HCT116 (cell line): ENCODE results near the gene CCDC61. TPM values are rescaled to one million over a fixed set of nuclear protein-coding genes. Genes with fewer than 3 reads are reported as not detected.

Experiments used
- ATAC-seq: fragments of 200-7000 bp; cut with Tn5 transposase; 2 replicates; pipeline ENCODE4 v1.9.1; 2020; ENCODE audit warnings: mild to moderate bottlenecking, moderate library complexity
- BruUV-seq: library from RNA; stranded (reverse); fragments of 400-500 nt; replicated peaks from 2 replicates; lab custom pipeline; 2021; lab: Mats Ljungman, UMichigan
- CTCF ChIA-PET: fragments of 300-600 bp; sonication (Branson Sonifier 250); formaldehyde crosslinking; loops from one replicate; lab custom pipeline; 2021; ENCODE audit warnings: antibody characterized with exemption; lab: Charles Lee
- POLR2A ChIA-PET: fragments of 300-600, 350-600 bp; sonication (Branson Sonifier 250); formaldehyde crosslinking; loops from one replicate; lab custom pipeline; 2021; ENCODE audit warnings: antibody characterized with exemption; lab: Charles Lee
- RAD21 ChIA-PET, 2 experiments: fragments of 300-600 bp; sonication (Branson Sonifier 250); formaldehyde crosslinking; loops; one replicate each; lab custom pipeline; 2023; ENCODE audit warnings: low total read pairs in 2 of 2; ENCODE audit not compliant: uncharacterized antibody in 2 of 2, unreplicated experiment in 2 of 2, low non-redundant PET in 1 of 2; lab: Charles Lee
- DNase-seq: peaks from one replicate; pipeline ENCODE4 v3.0.0-alpha.2; 2010; ENCODE audit warnings: low read depth, low spot score
- H2AFZ ChIP-seq: fragments of 200-600 bp; shearing (Covaris generic), sonication (generic); 2 replicates; pipeline ENCODE4 v1.6.1; 2017; ENCODE audit warnings: low read depth, mixed run types, mixed read lengths, antibody characterized with exemption, low read length; ENCODE audit not compliant: poor library complexity, severe bottlenecking
- H3K27ac ChIP-seq: 2 replicates; pipeline ENCODE4 v1.5.1; 2012; ENCODE audit warnings: low read depth, low read length
- H3K27me3 ChIP-seq: fragments of 200-600 bp; sonication (generic); 2 replicates; pipeline ENCODE4 v1.6.1; 2016; ENCODE audit warnings: mixed run types, low read length, mixed read lengths; ENCODE audit not compliant: insufficient read depth
- H3K36me3 ChIP-seq, 2 experiments: fragments of 200-500 bp in 1 of 2; fragments of 200-600 bp in 1 of 2; sonication (Bioruptor generic) in 1 of 2; sonication (generic) in 1 of 2; 2 replicates each; pipeline versions ENCODE4 v1.5.1 to v1.6.1; 2014 to 2016; ENCODE audit warnings: low read length in 2 of 2, inconsistent platforms in 1 of 2, mixed read lengths in 1 of 2, mixed run types in 1 of 2; ENCODE audit not compliant: insufficient read depth in 2 of 2, control insufficient read depth in 1 of 2
- H3K4me1 ChIP-seq, 2 experiments: fragments of 200-600 bp in 1 of 2; sonication (generic) in 1 of 2; 2 replicates each; pipeline versions ENCODE4 v1.5.1 to v1.6.1; 2012 to 2017; ENCODE audit warnings: low read length in 2 of 2, inconsistent platforms in 1 of 2, mild to moderate bottlenecking in 1 of 2, mixed read lengths in 1 of 2, mixed run types in 1 of 2, moderate library complexity in 1 of 2; ENCODE audit not compliant: insufficient read depth in 2 of 2, control insufficient read depth in 1 of 2
- H3K4me2 ChIP-seq: fragments of 200-600 bp; sonication (generic); 2 replicates; pipeline ENCODE4 v1.6.1; 2017; ENCODE audit warnings: mixed run types, low read length, mixed read lengths
- H3K4me3 ChIP-seq, 2 experiments: fragments of 200-600 bp in 1 of 2; sonication (generic) in 1 of 2; replicated peaks in 1 of 2; 2 replicates each; pipeline ENCODE4 v1.5.1; 2011 to 2016; ENCODE audit warnings: low read length in 2 of 2, control low read depth in 1 of 2, low read depth in 1 of 2, mild to moderate bottlenecking in 1 of 2, mixed read lengths in 1 of 2, mixed run types in 1 of 2
- H3K79me2 ChIP-seq: fragments of 200-600 bp; sonication (generic); 2 replicates; pipeline ENCODE4 v1.6.1; 2017; ENCODE audit warnings: mild to moderate bottlenecking, mixed run types, low read length, moderate library complexity, mixed read lengths; ENCODE audit not compliant: insufficient read depth
- H3K9ac ChIP-seq: fragments of 200-600 bp; sonication (generic); 2 replicates; pipeline ENCODE4 v1.6.1; 2016; ENCODE audit warnings: low read length, mixed read lengths
- H3K9me2 ChIP-seq: fragments of 200-600 bp; sonication (generic), shearing (Covaris generic); 2 replicates; pipeline ENCODE4 v1.6.1; 2017; ENCODE audit warnings: mixed run types, mild to moderate bottlenecking, moderate library complexity; ENCODE audit not compliant: insufficient read depth
- H3K9me3 ChIP-seq, 2 experiments: fragments of 200-500 bp in 1 of 2; fragments of 200-600 bp in 1 of 2; sonication (Bioruptor generic) in 1 of 2; sonication (generic) in 1 of 2; 2 replicates each; pipeline ENCODE4 v1.6.1; 2014 to 2017; ENCODE audit warnings: low read length in 2 of 2, mixed read lengths in 2 of 2, inconsistent platforms in 1 of 2, low read depth in 1 of 2, mild to moderate bottlenecking in 1 of 2, mixed run types in 1 of 2, moderate library complexity in 1 of 2; ENCODE audit not compliant: control insufficient read depth in 1 of 2, insufficient read depth in 1 of 2
- H4K20me1 ChIP-seq: fragments of 200-600 bp; sonication (generic), shearing (Covaris generic); 2 replicates; pipeline ENCODE4 v1.6.1; 2017; ENCODE audit warnings: mixed run types, mild to moderate bottlenecking, moderate library complexity; ENCODE audit not compliant: insufficient read depth
- ATF3 ChIP-seq: IDR thresholded peaks from 2 replicates; pipeline ENCODE4 v1.6.1; 2012
- CBX3 ChIP-seq: IDR thresholded peaks from 2 replicates; pipeline ENCODE4 v1.6.1; 2012; ENCODE audit warnings: low read depth
- EGR1 ChIP-seq: IDR thresholded peaks from 2 replicates; pipeline ENCODE4 v1.6.1; 2012; ENCODE audit warnings: low read depth
- ELF1 ChIP-seq: IDR thresholded peaks from 2 replicates; pipeline ENCODE4 v1.6.1; 2012; ENCODE audit warnings: low read depth, borderline replicate concordance
- EZH2 ChIP-seq: fragments of 200-600 bp; sonication (generic); IDR thresholded peaks from 2 replicates; pipeline ENCODE4 v1.6.1; 2017; ENCODE audit warnings: antibody characterized with exemption, mixed run types
- EZH2phosphoT487 ChIP-seq: fragments of 200-600 bp; IDR thresholded peaks from 2 replicates; pipeline ENCODE4 v1.6.1; 2018; ENCODE audit warnings: antibody characterized with exemption, borderline replicate concordance
- FOSL1 ChIP-seq: IDR thresholded peaks from 2 replicates; pipeline ENCODE4 v1.6.1; 2012; ENCODE audit warnings: low read depth
- RAD21 ChIP-seq: IDR thresholded peaks from 2 replicates; pipeline ENCODE4 v1.6.1; 2012; ENCODE audit warnings: low read depth, mild to moderate bottlenecking
- SIN3A ChIP-seq: IDR thresholded peaks from 2 replicates; pipeline ENCODE4 v1.6.1; 2012; ENCODE audit warnings: low read depth
- SRF ChIP-seq: IDR thresholded peaks from 2 replicates; pipeline ENCODE4 v1.6.1; 2012; ENCODE audit warnings: low read depth
- ZNF274 ChIP-seq: fragments of 200-500 bp; sonication (Bioruptor generic); IDR thresholded peaks from 2 replicates; pipeline ENCODE4 v1.6.1; 2014; ENCODE audit warnings: mild to moderate bottlenecking, low read depth, low read length, inconsistent platforms
- intact Hi-C: fragments of 100-400 bp; cut with micrococcal nuclease; formaldehyde crosslinking; loops from 2 replicates; pipeline ENCODE4 v1.10.0; 2022
- total RNA-seq: library from RNA; stranded (reverse); gene quantifications from one replicate; pipeline ENCODE4 v1.2.1, GENCODE V29; 2021; ENCODE audit not compliant: unreplicated experiment
- TF ChIP-seq, protein P1 (sequence below): IDR thresholded peaks from 2 replicates; pipeline ENCODE4 v1.6.1; 2012; ENCODE audit warnings: low read depth

Gene CCDC61
- total RNA-seq, 1 experiment from 2014 or later, result 12.2 TPM

GRCh38 chr19:46058778-46059177 lies 63.5 kb downstream of the CCDC61 start:
- no peak for DNase-seq
- Histone ChIP-seq H3K4me1 (peaks cover 0 to 6% of the 10 kb centered on the region in 2 experiments; a peak in 1 of 4 replicates), H3K79me2 (no peaks in the 10 kb centered on the region), H3K9ac (no peak overlapping the region), H3K4me2 (no peak overlapping the region), H3K27me3 (peaks cover 71% of the 10 kb centered on the region), H3K4me3 (no peak overlapping the region), H4K20me1 (0 out of 2 replicates have a peak, but pooled peaks cover 7% of the 10 kb centered on the region), H3K27ac (no peak overlapping the region), H3K9me3 (no peaks in the 10 kb centered on the region)
- ChIA-PET CTCF (no interaction called here), POLR2A (no interaction called here), RAD21 (no interaction called here)
- BruUV-seq, result no TSS peak
- no peak for TF ChIP-seq EZH2phosphoT487
- TF ChIP-seq EGR1, result no peak
- TF ChIP-seq SIN3A, result no peak
- no peak for TF ChIP-seq FOSL1
- TF ChIP-seq ELF1, result no peak
- TF ChIP-seq ZNF274, result no peak
- no peak for TF ChIP-seq SRF
- TF ChIP-seq CBX3, result no peak
- TF ChIP-seq RAD21, result no peak
- TF ChIP-seq EZH2, result no peak
- no peak for TF ChIP-seq ATF3
- TF ChIP-seq, protein P1, sequence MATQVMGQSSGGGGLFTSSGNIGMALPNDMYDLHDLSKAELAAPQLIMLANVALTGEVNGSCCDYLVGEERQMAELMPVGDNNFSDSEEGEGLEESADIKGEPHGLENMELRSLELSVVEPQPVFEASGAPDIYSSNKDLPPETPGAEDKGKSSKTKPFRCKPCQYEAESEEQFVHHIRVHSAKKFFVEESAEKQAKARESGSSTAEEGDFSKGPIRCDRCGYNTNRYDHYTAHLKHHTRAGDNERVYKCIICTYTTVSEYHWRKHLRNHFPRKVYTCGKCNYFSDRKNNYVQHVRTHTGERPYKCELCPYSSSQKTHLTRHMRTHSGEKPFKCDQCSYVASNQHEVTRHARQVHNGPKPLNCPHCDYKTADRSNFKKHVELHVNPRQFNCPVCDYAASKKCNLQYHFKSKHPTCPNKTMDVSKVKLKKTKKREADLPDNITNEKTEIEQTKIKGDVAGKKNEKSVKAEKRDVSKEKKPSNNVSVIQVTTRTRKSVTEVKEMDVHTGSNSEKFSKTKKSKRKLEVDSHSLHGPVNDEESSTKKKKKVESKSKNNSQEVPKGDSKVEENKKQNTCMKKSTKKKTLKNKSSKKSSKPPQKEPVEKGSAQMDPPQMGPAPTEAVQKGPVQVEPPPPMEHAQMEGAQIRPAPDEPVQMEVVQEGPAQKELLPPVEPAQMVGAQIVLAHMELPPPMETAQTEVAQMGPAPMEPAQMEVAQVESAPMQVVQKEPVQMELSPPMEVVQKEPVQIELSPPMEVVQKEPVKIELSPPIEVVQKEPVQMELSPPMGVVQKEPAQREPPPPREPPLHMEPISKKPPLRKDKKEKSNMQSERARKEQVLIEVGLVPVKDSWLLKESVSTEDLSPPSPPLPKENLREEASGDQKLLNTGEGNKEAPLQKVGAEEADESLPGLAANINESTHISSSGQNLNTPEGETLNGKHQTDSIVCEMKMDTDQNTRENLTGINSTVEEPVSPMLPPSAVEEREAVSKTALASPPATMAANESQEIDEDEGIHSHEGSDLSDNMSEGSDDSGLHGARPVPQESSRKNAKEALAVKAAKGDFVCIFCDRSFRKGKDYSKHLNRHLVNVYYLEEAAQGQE, result no peak
- TF ChIP-seq, all 23 proteins: peak for 0
- intact Hi-C loops, result no loop called here
- H3K9me2 ChIP-seq, result no peaks in the 10 kb centered on the region
- no peak for ATAC-seq
- H3K36me3 ChIP-seq, result no peaks in the 10 kb centered on the region
- no peak overlapping the region for H2AFZ ChIP-seq
